BJ (cell line): ENCODE measurements around the gene IFITM10. TPM values are rescaled to one million over a fixed set of nuclear protein-coding genes. Genes with fewer than 3 reads are reported as not detected.

Source experiments
- CTCF ChIA-PET: fragments of 350-600 bp; formaldehyde crosslinking; extraction: SDS; loops from one replicate; lab custom pipeline; 2021; ENCODE audit warnings: antibody characterized with exemption, inconsistent platforms; lab: Yijun Ruan, JAX
- POLR2A ChIA-PET: fragments of 300-600 bp; sonication (Branson Sonifier 250); formaldehyde crosslinking; extraction: SDS; loops from one replicate; lab custom pipeline; 2021; ENCODE audit warnings: antibody characterized with exemption; lab: Charles Lee
- DNase-seq: peaks from one replicate; pipeline ENCODE4 v3.0.0-alpha.2; 2011; ENCODE audit warnings: low read depth
- H3K27me3 ChIP-seq: 2 replicates; pipeline ENCODE4 v1.6.0; 2011; ENCODE audit warnings: low read length; ENCODE audit not compliant: control insufficient read depth, insufficient read depth
- H3K36me3 ChIP-seq: 2 replicates; pipeline ENCODE4 v1.5.1; 2011; ENCODE audit warnings: low read length; ENCODE audit not compliant: control insufficient read depth, insufficient read depth
- H3K4me3 ChIP-seq: 2 replicates; pipeline ENCODE4 v1.5.1; 2011; ENCODE audit warnings: low read depth, mild to moderate bottlenecking, control low read depth, low read length
- CTCF ChIP-seq: IDR thresholded peaks from 2 replicates; pipeline ENCODE4 v1.5.1; 2011; ENCODE audit warnings: low read depth, mild to moderate bottlenecking, control low read depth, inconsistent platforms, low read length, moderate library complexity; ENCODE audit not compliant: insufficient read depth
- polyA plus RNA-seq: library from polyadenylated mRNA; depleted of rRNA; stranded (reverse); fragments of >200 nt; gene quantifications from 2 replicates; pipeline ENCODE4 v1.2.3, GENCODE V29; 2011

The IFITM10 gene
- polyA plus RNA-seq, 1 experiment, result 0.22 TPM

GRCh38 chr11:1748636-1749394 lies 1.6 kb downstream of the IFITM10 start:
- Histone ChIP-seq H3K36me3 (peaks cover 3% of the 10 kb centered on the region; the same call in 1 of the 2 replicates), H3K27me3 (peaks cover 6% of the 10 kb centered on the region; the same call in 1 of the 2 replicates), H3K4me3 (peak overlapping the region; percentile 24; the same call in 1 of the 2 replicates)
- CTCF ChIA-PET, result no interaction called here
- no peak for DNase-seq
- POLR2A ChIA-PET, result no interaction called here
- no peak for TF ChIP-seq CTCF

DNA sequence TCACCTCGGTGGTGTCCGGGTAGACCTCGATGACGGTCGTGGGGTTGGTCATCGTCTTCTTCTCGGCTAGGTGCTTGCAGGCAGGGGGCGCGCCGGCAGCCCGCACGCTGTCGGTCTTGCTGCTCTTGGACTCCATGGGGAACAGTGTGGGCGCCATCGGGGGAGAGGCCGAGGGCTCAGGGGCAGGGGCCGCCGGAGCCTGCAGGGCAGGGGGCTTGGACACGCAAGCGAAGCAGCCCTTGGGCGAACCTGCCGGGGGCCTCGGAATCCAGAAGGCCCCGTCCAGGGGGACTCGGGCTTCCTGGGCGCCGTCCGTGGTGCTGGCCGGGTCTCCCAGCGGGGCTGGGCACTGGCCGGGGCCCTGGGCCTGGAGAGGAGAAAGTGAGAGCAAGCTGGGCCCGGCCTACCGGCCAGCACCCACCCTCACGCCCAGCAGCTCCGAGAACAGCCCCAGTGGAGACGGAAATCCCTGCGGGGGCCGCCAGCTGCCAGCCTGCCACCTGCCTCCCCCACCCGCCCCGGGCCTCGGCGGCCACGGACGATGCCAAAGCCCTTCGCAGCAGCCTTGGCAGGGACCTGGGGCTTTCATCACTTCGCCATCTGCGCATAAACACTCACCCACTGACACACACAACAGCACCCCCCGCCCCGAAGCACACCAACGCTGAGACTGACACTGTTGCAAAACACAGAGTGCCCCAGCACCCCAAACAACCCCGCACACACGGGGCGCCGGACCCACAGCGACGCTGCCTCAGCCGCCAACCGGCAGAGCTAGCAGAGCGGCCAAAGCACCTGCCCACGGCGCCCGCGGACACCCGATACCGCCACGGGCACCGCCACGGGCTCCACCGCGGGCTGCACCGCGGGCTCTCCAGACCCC lies 2.4 kb downstream of the IFITM10 start:
- H3K4me3 ChIP-seq, result no peak overlapping the region
- peaks cover 7% of the 10 kb centered on the region for H3K27me3 ChIP-seq
- ChIA-PET POLR2A (no interaction called here), CTCF (no interaction called here)
- TF ChIP-seq CTCF, result no peak
- peaks cover under 1% of the 10 kb centered on the region; the same call in 1 of the 2 replicates for H3K36me3 ChIP-seq
- no peak for DNase-seq

DNA sequence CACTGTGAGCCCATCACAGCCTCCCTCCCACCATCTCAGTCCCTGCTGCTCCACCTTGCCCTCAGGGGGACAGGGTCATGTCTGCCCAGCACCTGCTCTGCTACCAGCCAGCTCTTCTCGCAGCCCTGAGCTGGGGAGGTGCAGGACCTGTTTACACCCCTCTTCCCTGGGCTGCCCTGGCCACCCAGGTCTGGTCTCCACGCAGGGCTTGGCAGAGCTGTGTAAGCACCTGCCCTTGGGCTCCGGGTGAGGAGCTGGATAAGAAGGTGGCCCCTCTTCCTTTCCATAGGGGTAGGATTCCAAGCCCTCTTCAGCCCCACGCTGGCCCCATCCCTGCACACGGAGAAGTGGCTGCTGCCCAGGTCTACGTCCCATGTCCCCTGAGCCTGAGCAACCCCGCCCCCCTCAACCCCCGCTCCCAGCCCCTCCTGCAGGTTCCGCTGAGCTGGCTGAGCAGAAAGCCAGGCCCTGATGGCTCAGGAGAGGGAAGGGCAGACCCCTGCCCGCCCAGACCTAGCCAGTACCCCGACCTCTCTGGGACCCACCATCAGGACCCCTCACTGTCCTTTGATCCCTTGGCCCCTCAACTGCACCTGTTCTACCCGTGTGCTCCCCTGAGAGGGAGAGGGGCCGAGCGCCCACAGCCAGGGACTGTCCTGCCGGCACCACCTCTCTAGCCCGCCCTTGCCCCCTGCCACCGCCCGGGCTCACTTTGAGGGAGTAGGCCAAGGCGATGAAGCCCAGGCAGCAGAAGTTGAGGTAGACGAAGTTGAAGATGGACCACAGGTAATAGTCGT lies 3.2 kb downstream of the IFITM10 start:
- POLR2A ChIA-PET, result no interaction called here
- CTCF ChIA-PET, result no interaction called here
- Histone ChIP-seq H3K36me3 (no peaks in the 10 kb centered on the region; the same call in 1 of the 2 replicates), H3K4me3 (no peak overlapping the region), H3K27me3 (peaks cover 7% of the 10 kb centered on the region)
- TF ChIP-seq CTCF, result no peak
- DNase-seq, result no peak

- H3K36me3 ChIP-seq, result no peaks in the 10 kb centered on the region
- ChIA-PET POLR2A (no interaction called here), CTCF (no interaction called here)
- H3K4me3 ChIP-seq, result no peak overlapping the region
- DNase-seq, result no peak
- peaks cover 7% of the 10 kb centered on the region for H3K27me3 ChIP-seq
- TF ChIP-seq CTCF, result no peak
These were observed 3.9 kb downstream of the IFITM10 start for GRCh38 chr11:1746511-1746931.
